BE2C (cell line): Measurements from ENCODE around the gene KATNAL1.

ENCODE experiments used
- DNase-seq: peaks from one replicate; pipeline ENCODE4 v3.0.0-alpha.2; 2020
- H3K27me3 ChIP-seq: fragments of 250-450 bp; sonication (Bioruptor Pico); 2 replicates; pipeline ENCODE4 v1.5.1; 2020; ENCODE audit warnings: mild to moderate bottlenecking
- H3K36me3 ChIP-seq: fragments of 250-450 bp; sonication (Bioruptor Pico); 2 replicates; pipeline ENCODE4 v1.5.1; 2020; ENCODE audit warnings: mild to moderate bottlenecking
- H3K4me1 ChIP-seq: fragments of 250-450 bp; sonication (Bioruptor Pico); 2 replicates; pipeline ENCODE4 v1.5.1; 2020
- H3K4me3 ChIP-seq: 2 replicates; pipeline ENCODE4 v1.5.1; 2011; ENCODE audit warnings: low read depth, low read length
- H3K9me3 ChIP-seq: fragments of 250-450 bp; sonication (Bioruptor Pico); 2 replicates; pipeline ENCODE4 v1.5.1; 2020
- CTCF ChIP-seq: IDR thresholded peaks from 2 replicates; pipeline ENCODE4 v1.5.1; 2012; ENCODE audit warnings: mild to moderate bottlenecking, low read depth, low read length

KATNAL1 gene

GRCh38 chr13:30329009-30329585, 21.7 kb upstream of the KATNAL1 start:
- Histone ChIP-seq H3K9me3 (no peaks in the 10 kb centered on the region), H3K36me3 (no peaks in the 10 kb centered on the region), H3K4me1 (no peaks in the 10 kb centered on the region), H3K27me3 (no peaks in the 10 kb centered on the region), H3K4me3 (no peak overlapping the region)
- DNase-seq = no peak
- TF ChIP-seq CTCF = no peak

DNA sequence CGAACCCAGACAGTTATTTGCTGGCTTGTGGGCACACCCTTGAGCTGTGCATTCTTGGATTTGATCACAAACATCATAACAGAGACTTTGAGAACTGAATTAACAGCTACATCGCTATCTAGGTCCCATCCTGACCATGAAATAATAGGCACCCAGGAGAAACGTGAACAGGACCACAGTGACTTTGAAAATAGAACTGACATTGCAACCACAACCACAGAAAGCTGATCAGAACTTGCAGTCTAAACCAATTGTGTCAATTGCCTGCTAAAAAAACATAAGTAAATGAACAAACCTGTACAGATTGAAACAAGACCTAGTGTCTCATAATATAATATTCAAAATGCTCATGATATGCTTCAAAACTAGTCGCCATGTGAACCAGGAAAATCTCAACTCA, 18.3 kb upstream of the KATNAL1 start:
- H3K4me3 ChIP-seq = no peak overlapping the region
- no peaks in the 10 kb centered on the region for H3K9me3 ChIP-seq
- no peak for TF ChIP-seq CTCF
- H3K4me1 ChIP-seq = no peaks in the 10 kb centered on the region
- DNase-seq = no peak
- H3K27me3 ChIP-seq = no peaks in the 10 kb centered on the region
- H3K36me3 ChIP-seq = no peaks in the 10 kb centered on the region

DNA sequence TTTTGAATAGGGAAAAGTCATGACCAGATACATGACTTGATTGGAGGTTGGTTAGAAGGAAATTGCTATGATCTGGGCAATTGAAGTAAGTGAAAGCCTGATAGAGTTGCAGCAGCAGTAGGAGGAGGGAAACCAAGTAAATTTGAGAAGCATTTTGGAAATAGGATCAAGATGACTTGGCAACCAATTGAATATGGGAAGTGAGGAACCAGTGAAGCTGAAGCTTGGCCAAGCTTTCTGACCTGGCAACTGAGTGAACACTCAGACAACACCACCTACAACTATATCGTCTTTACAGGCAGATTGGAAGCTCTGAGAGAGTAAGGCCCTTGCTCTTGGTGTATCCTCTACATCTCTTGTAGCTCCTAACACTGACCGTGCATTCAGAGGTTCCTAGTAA, 16.2 kb upstream of the KATNAL1 start:
- DNase-seq = no peak
- Histone ChIP-seq H3K27me3 (no peaks in the 10 kb centered on the region), H3K9me3 (no peaks in the 10 kb centered on the region)

GRCh38 chr13:30322428-30322827, 15.1 kb upstream of the KATNAL1 start:
- no peak for TF ChIP-seq CTCF
- H3K4me3 ChIP-seq = no peak overlapping the region
- no peak for DNase-seq
- H3K4me1 ChIP-seq = peaks cover 4% of the 10 kb centered on the region
- no peaks in the 10 kb centered on the region for H3K36me3 ChIP-seq
- H3K9me3 ChIP-seq = no peaks in the 10 kb centered on the region
- H3K27me3 ChIP-seq = no peaks in the 10 kb centered on the region

More for the DNA sequence above, 16.2 kb upstream of the KATNAL1 start:
- Histone ChIP-seq H3K36me3 (no peaks in the 10 kb centered on the region), H3K4me1 (peaks cover 4% of the 10 kb centered on the region), H3K4me3 (no peak overlapping the region)
- TF ChIP-seq CTCF = no peak

GRCh38 chr13:30321256-30321655, 13.9 kb upstream of the KATNAL1 start:
- H3K4me1 ChIP-seq = peaks cover 4% of the 10 kb centered on the region
- DNase-seq = no peak
- no peak for TF ChIP-seq CTCF
- H3K27me3 ChIP-seq = no peaks in the 10 kb centered on the region
- H3K36me3 ChIP-seq = no peaks in the 10 kb centered on the region
- H3K4me3 ChIP-seq = no peak overlapping the region
- no peaks in the 10 kb centered on the region for H3K9me3 ChIP-seq

DNA sequence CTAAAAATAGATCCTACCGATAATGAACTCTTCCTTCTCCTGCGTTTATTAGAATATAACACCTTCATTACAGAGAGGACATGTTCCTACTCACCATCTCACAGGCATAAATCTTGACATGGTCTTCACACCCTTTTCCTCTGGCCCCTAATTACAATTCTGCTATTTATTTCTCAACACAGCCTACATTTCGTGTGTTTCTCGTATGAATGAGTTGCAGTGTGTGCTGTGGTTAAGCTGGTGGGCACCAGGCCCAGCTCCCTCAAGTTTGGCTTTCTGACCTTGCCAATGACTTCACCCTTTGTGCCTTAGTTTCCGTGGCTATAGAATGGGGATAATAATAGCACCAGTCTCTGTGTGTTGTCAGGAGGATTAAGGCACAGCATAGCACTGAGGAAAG, 12.3 kb upstream of the KATNAL1 start:
- Histone ChIP-seq H3K9me3 (no peaks in the 10 kb centered on the region), H3K4me1 (peaks cover 4% of the 10 kb centered on the region), H3K27me3 (no peaks in the 10 kb centered on the region), H3K4me3 (no peak overlapping the region), H3K36me3 (no peaks in the 10 kb centered on the region)
- no peak for TF ChIP-seq CTCF
- no peak for DNase-seq
